ENCODE measurements around the gene RNF225. TPM values are rescaled to one million over a fixed set of nuclear protein-coding genes. Genes with fewer than 3 reads are reported as not detected.
A peak's percentile ranks its signal among the peaks of the same experiment; 100 is the strongest.

Gene RNF225
- total RNA-seq, 1 donor from 2014 or later, result 0.36 TPM

GRCh38 chr19:58357481-58358145, 37.8 kb upstream of the RNF225 start:
- H4K20me1 ChIP-seq (ENCODE audit: insufficient read depth, low read length), result no peaks in the 10 kb centered on the region
- DNase-seq (ENCODE audit: low read depth) (no peak), FAIRE-seq (no peak)
- no peak overlapping the region for H3K9ac ChIP-seq (ENCODE audit: low read length)
- TF ChIP-seq CTCF (IDR thresholded peaks at IDR 0.05; ENCODE audit: insufficient read depth, low read depth, low read length) (no peak), EZH2 (IDR thresholded peaks at IDR 0.05; ENCODE audit: insufficient read depth, low read length) (no peak)
- H3K4me3 ChIP-seq (ENCODE audit: insufficient read depth, low read depth, low read length), result no peak overlapping the region
- no peaks in the 10 kb centered on the region for H3K9me3 Mint-ChIP-seq (ENCODE audit: unreplicated experiment)
- no peak overlapping the region for H3K4me2 ChIP-seq (ENCODE audit: low read length)
- no peaks in the 10 kb centered on the region for H3K79me2 ChIP-seq (ENCODE audit: insufficient read depth, low read length)
- peaks cover 13% of the 10 kb centered on the region for H3K9me3 ChIP-seq (ENCODE audit: insufficient read depth, low read depth, low read length)
- H2AFZ ChIP-seq (ENCODE audit: low read depth, low read length), result no peak overlapping the region
- H3K4me3 Mint-ChIP-seq (ENCODE audit: unreplicated experiment), result no peak overlapping the region
- H3K36me3 Mint-ChIP-seq (ENCODE audit: low read depth, unreplicated experiment), result peaks cover 5% of the 10 kb centered on the region
- no peaks in the 10 kb centered on the region for H3K27me3 ChIP-seq (ENCODE audit: insufficient read depth, low read length)
- no peaks in the 10 kb centered on the region for H3K27me3 Mint-ChIP-seq (ENCODE audit: low read depth, unreplicated experiment)
- H3K4me1 ChIP-seq (ENCODE audit: insufficient read depth, low read length), result peaks cover 4% of the 10 kb centered on the region
- H3K36me3 ChIP-seq (ENCODE audit: insufficient read depth, low read length), result no peaks in the 10 kb centered on the region
- no peak overlapping the region for H3K27ac Mint-ChIP-seq (ENCODE audit: unreplicated experiment)
- H3K4me1 Mint-ChIP-seq (ENCODE audit: low read depth, unreplicated experiment), result peaks cover 2% of the 10 kb centered on the region
- no peak overlapping the region for H3K27ac ChIP-seq (ENCODE audit: low read depth, low read length)

GRCh38 chr19:58361900-58362271, 33.6 kb upstream of the RNF225 start:
- peak; percentile 47 for DNase-seq (ENCODE audit: low read depth)
- Mint-ChIP-seq H3K4me1 (ENCODE audit: low read depth, unreplicated experiment) (peaks cover 4% of the 10 kb centered on the region), H3K27me3 (ENCODE audit: low read depth, unreplicated experiment) (no peaks in the 10 kb centered on the region)

More at GRCh38 chr19:58361900-58362271, 33.6 kb upstream of the RNF225 start:
- Histone ChIP-seq H3K79me2 (ENCODE audit: insufficient read depth, low read length) (no peaks in the 10 kb centered on the region), H4K20me1 (ENCODE audit: insufficient read depth, low read length) (no peaks in the 10 kb centered on the region), H3K27me3 (ENCODE audit: insufficient read depth, low read length) (no peaks in the 10 kb centered on the region), H2AFZ (ENCODE audit: low read depth, low read length) (peak overlapping the region; percentile 97), H3K9ac (ENCODE audit: low read length) (peak overlapping the region; percentile 89), H3K4me3 (ENCODE audit: insufficient read depth, low read depth, low read length) (peak overlapping the region; percentile 71), H3K4me1 (ENCODE audit: insufficient read depth, low read length) (peaks cover 4% of the 10 kb centered on the region), H3K9me3 (ENCODE audit: insufficient read depth, low read depth, low read length) (peaks cover 5% of the 10 kb centered on the region), H3K4me2 (ENCODE audit: low read length) (peak overlapping the region; percentile 99), H3K27ac (ENCODE audit: low read depth, low read length) (peak overlapping the region; percentile 85), H3K36me3 (ENCODE audit: insufficient read depth, low read length) (no peaks in the 10 kb centered on the region)
- no peaks in the 10 kb centered on the region for H3K9me3 Mint-ChIP-seq (ENCODE audit: unreplicated experiment)
- peaks cover 5% of the 10 kb centered on the region for H3K36me3 Mint-ChIP-seq (ENCODE audit: low read depth, unreplicated experiment)
- FAIRE-seq, result no peak
- peak overlapping the region; percentile 90 for H3K27ac Mint-ChIP-seq (ENCODE audit: unreplicated experiment)
- H3K4me3 Mint-ChIP-seq (ENCODE audit: unreplicated experiment), result peak overlapping the region; percentile 88
- TF ChIP-seq EZH2 (IDR thresholded peaks at IDR 0.05; ENCODE audit: insufficient read depth, low read length), result no peak
- no peak for TF ChIP-seq CTCF (IDR thresholded peaks at IDR 0.05; ENCODE audit: insufficient read depth, low read depth, low read length)
